ENCODE measurements around the gene LRRC38. TPM values are rescaled to one million over a fixed set of nuclear protein-coding genes. Genes with fewer than 3 reads are reported as not detected.

The LRRC38 gene
- total and polyA plus RNA-seq, 2 of the 13 experiments (the other 11 are each of a cell fraction or from before 2014, with no cell fraction given) = not detected

DNA sequence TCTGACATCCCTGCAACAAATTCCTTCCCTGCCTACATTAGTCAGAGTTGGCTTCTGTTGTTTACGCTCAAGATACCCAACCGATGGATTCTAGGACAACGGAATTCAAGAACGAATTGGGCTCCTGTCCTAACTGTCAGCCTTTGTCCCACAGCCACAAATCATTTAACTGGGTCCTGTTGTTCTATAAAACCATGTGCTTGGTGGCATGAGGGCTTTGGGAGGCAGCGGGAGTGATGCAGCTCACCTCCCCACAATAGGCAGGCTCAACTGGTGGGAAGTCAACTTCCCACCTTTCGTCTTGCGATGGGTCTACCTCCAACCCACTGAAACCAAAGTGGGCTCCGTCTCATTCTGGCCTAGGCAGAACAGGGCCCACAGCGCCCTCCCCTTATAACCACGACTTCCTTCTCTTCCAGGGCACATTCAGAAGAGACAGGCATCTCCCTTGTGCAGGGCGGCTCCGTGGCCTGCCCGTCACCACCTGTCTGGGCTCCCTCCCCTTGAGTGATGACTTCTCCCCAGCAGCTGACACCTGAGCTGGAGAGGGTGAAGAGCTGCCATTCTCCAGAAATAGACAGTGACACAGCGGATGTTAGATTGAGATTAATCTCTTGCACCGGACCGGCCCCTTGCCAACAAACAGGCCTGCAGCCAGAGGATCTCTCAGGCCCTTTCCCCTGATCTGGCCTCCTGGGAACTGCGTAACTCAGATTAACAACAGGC is 26.5 kb downstream of the LRRC38 start (continued):
- no peak for TF ChIP-seq ZNF234 (CRISPR knock-in tag; conservative IDR thresholded peaks at IDR 0.05)
- no peak for TF ChIP-seq PHF8 (CRISPR knock-in tag; IDR thresholded peaks at IDR 0.05)

DNA sequence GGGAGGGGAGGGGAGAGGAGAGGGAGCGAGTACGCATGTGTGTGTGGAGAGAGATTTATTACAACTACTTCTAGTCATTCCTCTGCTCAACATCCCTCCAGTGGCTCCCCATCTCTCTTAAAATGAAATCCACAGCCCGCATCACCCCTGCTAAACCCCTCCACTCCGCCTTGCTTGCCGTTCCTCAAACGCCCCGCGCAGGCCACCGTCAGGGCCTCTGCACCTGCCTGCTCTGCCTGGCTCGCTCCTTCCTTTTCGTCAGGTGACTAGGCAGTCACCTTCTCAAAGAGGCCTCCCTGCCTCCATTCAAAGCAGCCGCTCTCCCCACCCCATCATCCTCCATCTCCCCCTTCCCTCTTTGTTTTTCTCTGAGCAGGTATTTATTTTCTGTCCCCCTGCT is 29.9 kb downstream of the LRRC38 start:
- no peak overlapping the region for H3K4me2 ChIP-seq (ENCODE audit: low read depth, low read length)
- no peak overlapping the region for H3K27ac ChIP-seq (ENCODE audit: extremely low read length, insufficient read depth, low read length)
- H2AFZ ChIP-seq (ENCODE audit: low read length) = no peak overlapping the region
- ATAC-seq (no peak), DNase-seq (ENCODE audit: low spot score) (no peak), FAIRE-seq (no peak)
- WGBS (ENCODE audit: low lambda C conversion rate) = 49% methylated on average over 12 of the region's 12 CpGs
- ChIA-PET CTCF (ENCODE audit: low intra/inter-chr PET ratio, low total read pairs) (no interaction called here), POLR2A (no interaction called here)
- in situ Hi-C loops (cut with HindIII; ENCODE audit: extremely low pct_ligation_motif_present, low pct_unique_long_range_greater_than_20kb) = no loop called here
- H4K20me1 ChIP-seq (ENCODE audit: insufficient read depth, low read length) = no peaks in the 10 kb centered on the region
- intact Hi-C loops (cut with micrococcal nuclease; ENCODE audit: unreplicated experiment) = no loop called here
- H3K79me2 ChIP-seq (ENCODE audit: insufficient read depth, low read length) = no peaks in the 10 kb centered on the region
- no peak overlapping the region for H3K4me3 ChIP-seq (replicated peaks in 1 of 3; ENCODE audit: insufficient read depth in 1 of 3, low read depth in 2 of 3, low read length in 3 of 3)
- no peak overlapping the region for H3K9ac ChIP-seq (ENCODE audit: insufficient read depth, low read depth, low read length)
- no TSS peak for BruUV-seq (replicated peaks)
- H3K4me1 ChIP-seq (ENCODE audit: insufficient read depth, low read length) = no peaks in the 10 kb centered on the region
- H3K27me3 ChIP-seq (ENCODE audit: control insufficient read depth in 1 of 2, insufficient read depth in 2 of 2, low read length in 2 of 2) = peaks cover 0 to 20% of the 10 kb centered on the region in 2 experiments; a peak in 3 of 5 replicates
- no peaks in the 10 kb centered on the region for H3K36me3 ChIP-seq (replicated peaks in 1 of 2; ENCODE audit: control insufficient read depth in 1 of 2, insufficient read depth in 2 of 2, low read length in 2 of 2)
- TF ChIP-seq KLF9 (CRISPR knock-in tag; IDR thresholded peaks at IDR 0.05; ENCODE audit: low read depth) = no peak
- TF ChIP-seq SYNCRIP (IDR thresholded peaks at IDR 0.05; ENCODE audit: insufficient read depth, low read depth, low read length) = no peak
- TF ChIP-seq ZNF543 (CRISPR knock-in tag; IDR thresholded peaks at IDR 0.05) = no peak
- no peak for TF ChIP-seq DNMT1 (CRISPR knock-in tag; IDR thresholded peaks at IDR 0.05)
- TF ChIP-seq, protein P1, sequence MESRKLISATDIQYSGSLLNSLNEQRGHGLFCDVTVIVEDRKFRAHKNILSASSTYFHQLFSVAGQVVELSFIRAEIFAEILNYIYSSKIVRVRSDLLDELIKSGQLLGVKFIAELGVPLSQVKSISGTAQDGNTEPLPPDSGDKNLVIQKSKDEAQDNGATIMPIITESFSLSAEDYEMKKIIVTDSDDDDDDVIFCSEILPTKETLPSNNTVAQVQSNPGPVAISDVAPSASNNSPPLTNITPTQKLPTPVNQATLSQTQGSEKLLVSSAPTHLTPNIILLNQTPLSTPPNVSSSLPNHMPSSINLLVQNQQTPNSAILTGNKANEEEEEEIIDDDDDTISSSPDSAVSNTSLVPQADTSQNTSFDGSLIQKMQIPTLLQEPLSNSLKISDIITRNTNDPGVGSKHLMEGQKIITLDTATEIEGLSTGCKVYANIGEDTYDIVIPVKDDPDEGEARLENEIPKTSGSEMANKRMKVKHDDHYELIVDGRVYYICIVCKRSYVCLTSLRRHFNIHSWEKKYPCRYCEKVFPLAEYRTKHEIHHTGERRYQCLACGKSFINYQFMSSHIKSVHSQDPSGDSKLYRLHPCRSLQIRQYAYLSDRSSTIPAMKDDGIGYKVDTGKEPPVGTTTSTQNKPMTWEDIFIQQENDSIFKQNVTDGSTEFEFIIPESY (CRISPR knock-in tag; IDR thresholded peaks at IDR 0.05) = no peak
- TF ChIP-seq MXD4 (CRISPR knock-in tag; IDR thresholded peaks at IDR 0.05) = no peak
- TF ChIP-seq, protein P2, sequence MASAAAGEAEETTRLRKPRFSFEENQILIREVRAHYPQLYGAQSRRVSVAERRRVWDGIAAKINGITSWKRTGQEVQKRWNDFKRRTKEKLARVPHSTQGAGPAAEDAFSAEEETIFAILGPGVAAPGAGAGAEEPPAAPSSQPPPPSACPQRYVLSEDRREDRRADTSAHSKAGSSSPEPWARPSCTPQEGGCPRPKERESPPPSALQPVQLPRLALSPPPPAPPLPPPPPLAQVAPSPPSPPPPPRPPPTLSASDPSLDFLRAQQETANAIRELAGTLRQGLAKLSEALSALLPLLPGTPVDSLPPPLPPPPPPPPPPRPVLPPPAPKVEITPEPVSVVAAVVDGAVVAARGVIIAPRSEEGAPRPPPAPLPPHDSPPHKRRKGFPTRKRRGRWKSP (CRISPR knock-in tag; IDR thresholded peaks at IDR 0.05) = no peak
- TF ChIP-seq ZC3H4 (CRISPR knock-in tag; IDR thresholded peaks at IDR 0.05; ENCODE audit: borderline replicate concordance) = no peak
- TF ChIP-seq, protein P3, sequence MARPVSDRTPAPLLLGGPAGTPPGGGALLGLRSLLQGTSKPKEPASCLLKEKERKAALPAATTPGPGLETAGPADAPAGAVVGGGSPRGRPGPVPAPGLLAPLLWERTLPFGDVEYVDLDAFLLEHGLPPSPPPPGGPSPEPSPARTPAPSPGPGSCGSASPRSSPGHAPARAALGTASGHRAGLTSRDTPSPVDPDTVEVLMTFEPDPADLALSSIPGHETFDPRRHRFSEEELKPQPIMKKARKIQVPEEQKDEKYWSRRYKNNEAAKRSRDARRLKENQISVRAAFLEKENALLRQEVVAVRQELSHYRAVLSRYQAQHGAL (CRISPR knock-in tag; IDR thresholded peaks at IDR 0.05; ENCODE audit: not compliant biosample characterization) = no peak
- no peak for TF ChIP-seq ZNF329 (CRISPR knock-in tag; IDR thresholded peaks at IDR 0.05; ENCODE audit: low read depth)
- no peaks in the 10 kb centered on the region for H3K9me3 ChIP-seq (ENCODE audit: low read length)

Data from HepG2 (cell line).